ENCODE data around the gene TSN.

GRCh38 chr2:121809607-121810006, 54.2 kb downstream of the TSN start:
- no peak for TF ChIP-seq ZXDB (tag by site-specific recombination; IDR thresholded peaks at IDR 0.05)
- no peak for TF ChIP-seq ZBTB17 (tag by site-specific recombination; IDR thresholded peaks at IDR 0.05)
- TF ChIP-seq ZNF335 (tag by site-specific recombination; conservative IDR thresholded peaks at IDR 0.05), result no peak
- TF ChIP-seq, protein P1, sequence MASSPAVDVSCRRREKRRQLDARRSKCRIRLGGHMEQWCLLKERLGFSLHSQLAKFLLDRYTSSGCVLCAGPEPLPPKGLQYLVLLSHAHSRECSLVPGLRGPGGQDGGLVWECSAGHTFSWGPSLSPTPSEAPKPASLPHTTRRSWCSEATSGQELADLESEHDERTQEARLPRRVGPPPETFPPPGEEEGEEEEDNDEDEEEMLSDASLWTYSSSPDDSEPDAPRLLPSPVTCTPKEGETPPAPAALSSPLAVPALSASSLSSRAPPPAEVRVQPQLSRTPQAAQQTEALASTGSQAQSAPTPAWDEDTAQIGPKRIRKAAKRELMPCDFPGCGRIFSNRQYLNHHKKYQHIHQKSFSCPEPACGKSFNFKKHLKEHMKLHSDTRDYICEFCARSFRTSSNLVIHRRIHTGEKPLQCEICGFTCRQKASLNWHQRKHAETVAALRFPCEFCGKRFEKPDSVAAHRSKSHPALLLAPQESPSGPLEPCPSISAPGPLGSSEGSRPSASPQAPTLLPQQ (tag by site-specific recombination; IDR thresholded peaks at IDR 0.05), result no peak
- TF ChIP-seq CTCF (tag by site-specific recombination; IDR thresholded peaks at IDR 0.05), result no peak
- TF ChIP-seq YY1 (tag by site-specific recombination; IDR thresholded peaks at IDR 0.05), result no peak
- TF ChIP-seq ZNF350 (tag by site-specific recombination; IDR thresholded peaks at IDR 0.05), result no peak
- TF ChIP-seq KLF10 (tag by site-specific recombination; IDR thresholded peaks at IDR 0.05), result no peak
- no peak for TF ChIP-seq ZNF571 (tag by site-specific recombination; IDR thresholded peaks at IDR 0.05)
- no peak for TF ChIP-seq ZNF768 (tag by site-specific recombination; IDR thresholded peaks at IDR 0.05)
- TF ChIP-seq ZNF560 (tag by site-specific recombination; IDR thresholded peaks at IDR 0.05; ENCODE audit: borderline replicate concordance), result no peak
- TF ChIP-seq HOXC10 (CRISPR knock-in tag; IDR thresholded peaks at IDR 0.05), result no peak
- no peak for TF ChIP-seq ZBTB8A (tag by site-specific recombination; IDR thresholded peaks at IDR 0.05)

All from HEK293 (cell line).